PC-3 (cell line): ENCODE data around the gene SLC25A2.

Experiments used
- EZH2phosphoT487 ChIP-seq: fragments of 300-600 bp; sonication (generic); IDR thresholded peaks from 2 replicates; pipeline ENCODE4 v1.6.1; 2018; ENCODE audit warnings: mild to moderate bottlenecking, antibody characterized with exemption, low read length, borderline replicate concordance
- TF ChIP-seq, protein P1 (sequence below): fragments of 300-600 bp; sonication (generic); conservative IDR thresholded peaks from 2 replicates; pipeline ENCODE4 v1.5.1; 2017; ENCODE audit warnings: antibody characterized with exemption, low read depth, mild to moderate bottlenecking, low read length

DNA sequence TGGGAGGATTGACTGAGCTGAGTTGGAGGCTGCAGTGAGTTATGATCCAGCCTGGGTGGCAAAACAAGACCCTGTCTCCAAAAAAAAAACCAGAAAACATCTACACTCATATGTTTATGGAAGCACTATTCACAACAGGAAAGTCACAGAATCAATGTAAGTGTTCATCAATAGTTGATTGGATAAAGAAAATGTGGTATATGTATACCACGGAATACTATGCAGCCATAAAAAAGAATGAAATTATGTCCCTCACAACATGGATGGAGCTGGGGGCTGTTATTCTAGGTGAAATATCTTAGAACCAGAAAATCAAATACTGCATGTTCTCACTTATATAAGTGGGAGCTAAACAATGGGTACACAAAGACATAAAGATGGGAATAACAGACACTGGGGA lies 2.8 kb upstream of the SLC25A2 start:
- TF ChIP-seq, protein P1, sequence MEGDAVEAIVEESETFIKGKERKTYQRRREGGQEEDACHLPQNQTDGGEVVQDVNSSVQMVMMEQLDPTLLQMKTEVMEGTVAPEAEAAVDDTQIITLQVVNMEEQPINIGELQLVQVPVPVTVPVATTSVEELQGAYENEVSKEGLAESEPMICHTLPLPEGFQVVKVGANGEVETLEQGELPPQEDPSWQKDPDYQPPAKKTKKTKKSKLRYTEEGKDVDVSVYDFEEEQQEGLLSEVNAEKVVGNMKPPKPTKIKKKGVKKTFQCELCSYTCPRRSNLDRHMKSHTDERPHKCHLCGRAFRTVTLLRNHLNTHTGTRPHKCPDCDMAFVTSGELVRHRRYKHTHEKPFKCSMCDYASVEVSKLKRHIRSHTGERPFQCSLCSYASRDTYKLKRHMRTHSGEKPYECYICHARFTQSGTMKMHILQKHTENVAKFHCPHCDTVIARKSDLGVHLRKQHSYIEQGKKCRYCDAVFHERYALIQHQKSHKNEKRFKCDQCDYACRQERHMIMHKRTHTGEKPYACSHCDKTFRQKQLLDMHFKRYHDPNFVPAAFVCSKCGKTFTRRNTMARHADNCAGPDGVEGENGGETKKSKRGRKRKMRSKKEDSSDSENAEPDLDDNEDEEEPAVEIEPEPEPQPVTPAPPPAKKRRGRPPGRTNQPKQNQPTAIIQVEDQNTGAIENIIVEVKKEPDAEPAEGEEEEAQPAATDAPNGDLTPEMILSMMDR, result no peak
- TF ChIP-seq EZH2phosphoT487, result no peak
